Activated T-cell treated with anti-CD3 and anti-CD28 coated beads for 48 hours (primary cell): ENCODE data around the gene AKAP10.
"Not testable (repeated sequence)": the region's sequence is repeated elsewhere in the genome, so short reads cannot be mapped to it uniquely, and the experiment has no call there.

Source experiments
- DNase-seq: peaks from one replicate; pipeline ENCODE4 v3.0.0-alpha.2; 2020; ENCODE audit warnings: low read depth

The AKAP10 gene

DNA sequence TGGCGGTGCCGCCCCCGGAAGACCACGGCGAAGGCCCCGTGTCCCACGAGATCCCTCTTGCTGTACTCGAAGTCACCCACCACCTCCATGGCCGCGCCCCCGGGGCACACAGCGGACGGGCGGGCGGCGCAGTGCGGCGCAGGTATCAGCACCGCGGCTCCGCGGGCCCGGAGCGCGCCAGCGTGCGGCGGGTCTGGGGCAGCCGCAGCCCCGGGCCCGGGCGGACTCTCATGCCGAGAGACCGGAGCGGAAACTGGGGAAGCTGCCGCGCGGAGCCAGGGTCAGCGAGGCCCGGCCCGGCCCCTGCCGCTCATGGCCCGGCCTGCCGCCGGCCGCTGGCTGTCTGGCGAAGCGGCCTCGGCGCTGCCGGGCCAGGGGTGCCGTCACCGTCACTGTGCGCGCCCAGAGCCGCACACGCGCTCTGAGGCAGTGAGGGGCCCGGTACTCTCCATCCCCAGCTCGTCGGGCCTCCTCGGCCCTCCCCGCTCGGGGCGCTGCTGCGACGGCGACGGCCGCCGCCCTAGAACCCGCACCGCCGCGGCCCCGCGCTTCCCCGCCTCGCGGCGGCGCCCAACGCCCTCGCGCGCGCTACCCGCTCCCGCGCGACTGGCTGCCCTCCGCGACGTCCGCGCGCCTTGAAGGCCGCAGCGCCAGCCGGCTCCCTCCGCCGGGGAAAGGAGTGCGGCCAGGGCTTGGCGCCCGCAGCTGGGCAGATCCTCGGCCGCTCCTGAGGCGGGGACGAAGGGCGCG is 110.1 kb downstream of the AKAP10 start, which contains the start of gene ULK2:
ULK2 (minus strand) TSS at position 608 of the 750 bp plus-strand sequence; CDS start at position 89, 519 bp downstream.
- peak; percentile 60 for DNase-seq

DNA sequence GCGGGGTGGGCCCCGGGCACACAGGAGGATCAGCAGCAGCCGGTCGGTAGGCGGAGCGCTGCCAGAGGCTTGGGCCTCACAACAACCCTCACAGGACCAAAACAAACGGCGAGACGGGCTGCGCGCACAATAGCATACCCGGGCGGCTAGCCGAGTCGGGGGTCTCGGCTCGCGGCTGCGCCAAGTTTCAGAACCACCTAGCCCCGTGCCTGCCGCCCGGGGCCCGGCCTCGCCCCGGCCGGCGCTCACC is 110.6 kb downstream of the AKAP10 start:
- DNase-seq: peak; percentile 29

DNA sequence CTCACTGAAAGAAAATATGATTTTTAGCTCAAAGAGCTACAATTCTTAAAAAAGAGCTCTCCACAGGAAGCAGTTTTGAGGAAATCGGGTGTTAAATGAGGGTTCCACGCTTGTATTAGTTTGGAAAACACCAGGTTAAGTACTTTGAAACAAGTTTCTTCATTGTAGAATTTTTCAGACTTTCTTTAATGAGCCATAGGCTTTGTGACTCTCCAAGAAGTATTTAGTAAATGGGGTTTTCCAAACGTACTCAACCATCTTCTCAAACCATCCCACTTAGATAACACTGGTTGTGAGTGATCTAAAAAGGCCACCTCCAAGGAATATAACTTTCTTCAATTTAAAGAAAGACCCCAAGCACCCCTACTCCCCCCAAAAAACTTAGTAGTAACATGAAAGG is 112.6 kb downstream of the AKAP10 start:
- DNase-seq: no peak

DNA sequence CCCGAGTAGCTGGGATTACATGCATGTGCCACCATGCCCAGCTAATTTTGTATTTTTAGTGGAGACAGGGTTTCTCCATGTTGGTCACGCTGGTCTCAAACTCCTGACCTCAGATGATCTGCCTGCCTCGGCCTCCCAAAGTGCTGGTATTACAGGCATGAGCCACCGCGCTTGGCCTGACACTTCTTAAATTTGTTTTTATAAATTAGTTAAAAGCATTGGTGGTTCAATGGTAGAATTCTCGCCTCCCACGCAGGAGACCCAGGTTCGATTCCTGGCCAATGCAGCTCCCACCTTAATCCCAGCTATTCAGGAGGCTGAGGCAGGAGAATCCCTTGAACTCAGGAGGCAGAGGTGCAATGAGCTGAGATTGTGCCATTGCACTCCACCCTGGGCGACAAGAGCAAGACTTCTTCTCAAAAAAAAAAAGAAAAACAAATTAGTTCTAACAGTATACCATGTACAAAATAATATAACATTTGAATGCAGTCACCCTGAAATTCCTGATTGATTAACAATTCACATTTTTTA is 116.9 kb downstream of the AKAP10 start:
- not testable (repeated sequence) for DNase-seq

DNA sequence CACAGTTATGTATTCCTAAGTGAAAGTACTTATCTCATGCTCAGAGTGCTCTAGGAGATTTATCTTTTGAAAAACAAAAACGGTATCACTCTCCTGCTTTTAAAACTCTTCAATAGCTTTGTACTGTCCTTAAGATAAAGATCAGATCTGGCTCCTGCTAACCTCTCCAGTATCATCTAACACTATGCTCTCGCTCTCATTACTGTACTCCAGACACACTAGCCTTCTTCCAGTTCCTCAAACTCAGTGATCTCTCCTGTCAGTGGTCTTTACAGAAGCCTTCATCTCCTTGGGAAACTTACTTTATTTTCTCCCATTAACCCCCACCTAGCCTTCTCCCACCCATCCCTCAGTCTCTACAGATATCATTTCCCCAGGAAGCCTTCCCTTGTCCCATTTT is 120.0 kb downstream of the AKAP10 start:
- no peak for DNase-seq
